ENCODE results near the gene SYT15. TPM values are rescaled to one million over a fixed set of nuclear protein-coding genes. Genes with fewer than 3 reads are reported as not detected.
A peak's percentile ranks its signal among the peaks of the same experiment; 100 is the strongest.
"Not testable (repeated sequence)": the region's sequence is repeated elsewhere in the genome, so short reads cannot be mapped to it uniquely, and the experiment has no call there.

SYT15 gene
- total and polyA plus RNA-seq, 2 donors (not counting 1 experiment from before 2014, with no cell fraction given), result 0.18 to 0.94 TPM

- H3K9me3 Mint-ChIP-seq (ENCODE audit: insufficient read depth); H3K36me3 ChIP-seq (replicated peaks in 1 of 2; ENCODE audit: control extremely low read depth in 1 of 2, control insufficient read depth in 1 of 2, extremely low read depth in 1 of 2, insufficient read depth in 2 of 2, low read length in 1 of 2); ATAC-seq (ENCODE audit: low read depth); CTCF ChIA-PET; H3K27ac Mint-ChIP-seq; H3K4me2 ChIP-seq (replicated peaks; ENCODE audit: low read depth, low read length, poor library complexity, severe bottlenecking); POLR2A ChIA-PET; H3K27ac ChIP-seq (ENCODE audit: low read length in 2 of 2); H3K4me3 ChIP-seq (ENCODE audit: control extremely low read depth in 1 of 5, extremely low read depth in 1 of 5, insufficient read depth in 1 of 5, low read depth in 2 of 5, low read length in 4 of 5); H2AFZ ChIP-seq (ENCODE audit: insufficient read depth, low read depth, low read length, poor library complexity, severe bottlenecking); H4K20me1 ChIP-seq (ENCODE audit: control insufficient read depth, insufficient read depth, low read length, poor library complexity, severe bottlenecking); H3K9me3 ChIP-seq (ENCODE audit: control extremely low read depth in 1 of 3, control insufficient read depth in 2 of 3, insufficient read depth in 1 of 3, low read length in 2 of 3); H3K27me3 Mint-ChIP-seq; H3K4me1 Mint-ChIP-seq; H3K9ac ChIP-seq (ENCODE audit: low read length); H3K27me3 ChIP-seq (replicated peaks in 1 of 4; ENCODE audit: control extremely low read depth in 1 of 4, control insufficient read depth in 3 of 4, insufficient read depth in 4 of 4, low read length in 3 of 4); intact Hi-C loops (cut with micrococcal nuclease); H3K79me2 ChIP-seq (ENCODE audit: control insufficient read depth, insufficient read depth, low read length); H3K4me1 ChIP-seq (ENCODE audit: control insufficient read depth in 2 of 2, insufficient read depth in 2 of 2, low read length in 2 of 2); DNase-seq: not testable (repeated sequence)
- WGBS (ENCODE audit: insufficient coverage), result 100% methylated on average over 1 of the region's 5 CpGs
- peak overlapping the region; percentile 47 for H3K4me3 Mint-ChIP-seq
Observed at GRCh38 chr10:46634698-46635097, 55.8 kb downstream of the SYT15 start.

- DNase-seq; H3K27me3 Mint-ChIP-seq; H3K9me3 ChIP-seq (ENCODE audit: control extremely low read depth in 1 of 3, control insufficient read depth in 2 of 3, insufficient read depth in 1 of 3, low read length in 2 of 3); POLR2A ChIA-PET; H3K27ac ChIP-seq (ENCODE audit: low read length in 2 of 2); H2AFZ ChIP-seq (ENCODE audit: insufficient read depth, low read depth, low read length, poor library complexity, severe bottlenecking); H3K79me2 ChIP-seq (ENCODE audit: control insufficient read depth, insufficient read depth, low read length); H3K4me1 ChIP-seq (ENCODE audit: control insufficient read depth in 2 of 2, insufficient read depth in 2 of 2, low read length in 2 of 2); H3K4me2 ChIP-seq (replicated peaks; ENCODE audit: low read depth, low read length, poor library complexity, severe bottlenecking); H3K9me3 Mint-ChIP-seq (ENCODE audit: insufficient read depth); CTCF ChIA-PET; intact Hi-C loops (cut with micrococcal nuclease); H3K36me3 ChIP-seq (replicated peaks in 1 of 2; ENCODE audit: control extremely low read depth in 1 of 2, control insufficient read depth in 1 of 2, extremely low read depth in 1 of 2, insufficient read depth in 2 of 2, low read length in 1 of 2); H3K27me3 ChIP-seq (replicated peaks in 1 of 4; ENCODE audit: control extremely low read depth in 1 of 4, control insufficient read depth in 3 of 4, insufficient read depth in 4 of 4, low read length in 3 of 4); H3K4me1 Mint-ChIP-seq; H3K9ac ChIP-seq (ENCODE audit: low read length); H4K20me1 ChIP-seq (ENCODE audit: control insufficient read depth, insufficient read depth, low read length, poor library complexity, severe bottlenecking): not testable (repeated sequence)
- peak; percentile 92 for ATAC-seq (ENCODE audit: low read depth)
- peak overlapping the region; percentile 76 for H3K4me3 Mint-ChIP-seq
- H3K4me3 ChIP-seq (ENCODE audit: control extremely low read depth in 1 of 5, extremely low read depth in 1 of 5, insufficient read depth in 1 of 5, low read depth in 2 of 5, low read length in 4 of 5), result peak overlapping the region in 2 of 5 experiments; percentile 31 to 38
- H3K27ac Mint-ChIP-seq, result peak overlapping the region; percentile 59
- WGBS (ENCODE audit: insufficient coverage), result no CpG with 5 or more reads among the region's 63 CpGs
Observed at GRCh38 chr10:46635364-46635959, 56.5 kb downstream of the SYT15 start.

- H2AFZ ChIP-seq (ENCODE audit: insufficient read depth, low read depth, low read length, poor library complexity, severe bottlenecking); H3K36me3 ChIP-seq (replicated peaks in 1 of 2; ENCODE audit: control extremely low read depth in 1 of 2, control insufficient read depth in 1 of 2, extremely low read depth in 1 of 2, insufficient read depth in 2 of 2, low read length in 1 of 2); H3K27ac Mint-ChIP-seq; H3K9me3 Mint-ChIP-seq (ENCODE audit: insufficient read depth); DNase-seq; ATAC-seq (ENCODE audit: low read depth); H3K4me3 ChIP-seq (ENCODE audit: control extremely low read depth in 1 of 5, extremely low read depth in 1 of 5, insufficient read depth in 1 of 5, low read depth in 2 of 5, low read length in 4 of 5); H3K4me2 ChIP-seq (replicated peaks; ENCODE audit: low read depth, low read length, poor library complexity, severe bottlenecking); H3K9me3 ChIP-seq (ENCODE audit: control extremely low read depth in 1 of 3, control insufficient read depth in 2 of 3, insufficient read depth in 1 of 3, low read length in 2 of 3); POLR2A ChIA-PET; CTCF ChIA-PET; H3K4me1 Mint-ChIP-seq; H3K27ac ChIP-seq (ENCODE audit: low read length in 2 of 2); H4K20me1 ChIP-seq (ENCODE audit: control insufficient read depth, insufficient read depth, low read length, poor library complexity, severe bottlenecking); H3K4me1 ChIP-seq (ENCODE audit: control insufficient read depth in 2 of 2, insufficient read depth in 2 of 2, low read length in 2 of 2); H3K27me3 ChIP-seq (replicated peaks in 1 of 4; ENCODE audit: control extremely low read depth in 1 of 4, control insufficient read depth in 3 of 4, insufficient read depth in 4 of 4, low read length in 3 of 4); H3K9ac ChIP-seq (ENCODE audit: low read length); H3K79me2 ChIP-seq (ENCODE audit: control insufficient read depth, insufficient read depth, low read length); H3K4me3 Mint-ChIP-seq; intact Hi-C loops (cut with micrococcal nuclease); H3K27me3 Mint-ChIP-seq: not testable (repeated sequence)
Observed at GRCh38 chr10:46640005-46640404, 61.1 kb downstream of the SYT15 start.

Other genes starting within 250 kb of the SYT15 start
- not detected in 2 replicates for gene ANXA8L1, start 203.4 kb upstream of the SYT15 start, total RNA-seq
- not detected in 2 replicates for gene ANXA8L1, start 203.4 kb upstream of the SYT15 start, polyA plus RNA-seq
- gene NPY4R, start 113.2 kb upstream of the SYT15 start, total RNA-seq, result not detected in 2 replicates
- gene NPY4R, start 113.2 kb upstream of the SYT15 start, polyA plus RNA-seq, result not detected in 2 replicates
- not detected in 2 replicates for gene GPRIN2, start 22.5 kb upstream of the SYT15 start, total RNA-seq
- not detected in 2 replicates for gene GPRIN2, start 22.5 kb upstream of the SYT15 start, polyA plus RNA-seq